GM18519 (cell line): ENCODE results near the gene CCDC13.

Source experiments
- ATAC-seq: cut with Tn5 transposase; IDR thresholded peaks from one replicate; pipeline ENCODE4 v1.9.1; 2021; ENCODE audit warnings: mild to moderate bottlenecking, moderate library complexity; ENCODE audit not compliant: unreplicated experiment, low FRiP score

The CCDC13 gene

GRCh38 chr3:42799376-42799775, 26.3 kb upstream of the CCDC13 start:
- no peak for ATAC-seq

GRCh38 chr3:42796332-42796885, 23.4 kb upstream of the CCDC13 start:
- no peak for ATAC-seq

- ATAC-seq, result no peak
Observed at GRCh38 chr3:42795621-42796181, 22.6 kb upstream of the CCDC13 start.

- no peak for ATAC-seq
Observed at GRCh38 chr3:42790714-42791229, 17.7 kb upstream of the CCDC13 start.

- no peak for ATAC-seq
Observed at GRCh38 chr3:42786631-42787030, 13.6 kb upstream of the CCDC13 start.

- no peak for ATAC-seq
Observed at GRCh38 chr3:42786212-42786611, 13.2 kb upstream of the CCDC13 start.

GRCh38 chr3:42780892-42781700, 8.0 kb upstream of the CCDC13 start:
- peak; percentile 54 for ATAC-seq

- ATAC-seq, result no peak
Observed at GRCh38 chr3:42780398-42780797, 7.3 kb upstream of the CCDC13 start.

- no peak for ATAC-seq
Observed at GRCh38 chr3:42778644-42779043, 5.6 kb upstream of the CCDC13 start.

GRCh38 chr3:42773409-42773751, 327 bp upstream of the CCDC13 start:
- no peak for ATAC-seq

- ATAC-seq, result no peak
Observed at GRCh38 chr3:42771271-42771670, 1.8 kb downstream of the CCDC13 start.

- no peak for ATAC-seq
Observed at GRCh38 chr3:42769477-42770131, 3.4 kb downstream of the CCDC13 start.

GRCh38 chr3:42764561-42765295, 8.3 kb downstream of the CCDC13 start:
- no peak for ATAC-seq

- ATAC-seq, result no peak
Observed at GRCh38 chr3:42764115-42764514, 8.9 kb downstream of the CCDC13 start.

- ATAC-seq, result no peak
Observed at GRCh38 chr3:42763021-42763420, 10.0 kb downstream of the CCDC13 start.

GRCh38 chr3:42762046-42762724, 10.9 kb downstream of the CCDC13 start:
- no peak for ATAC-seq

- no peak for ATAC-seq
Observed at GRCh38 chr3:42758126-42758525, 14.9 kb downstream of the CCDC13 start.

- no peak for ATAC-seq
Observed at GRCh38 chr3:42756681-42757213, 16.3 kb downstream of the CCDC13 start.

- no peak for ATAC-seq
Observed at GRCh38 chr3:42755681-42756578, 17.1 kb downstream of the CCDC13 start.
